Esophagus muscularis mucosa (tissue), 4 donors: Measurements from ENCODE around the gene DYRK4. TPM values are rescaled to one million over a fixed set of nuclear protein-coding genes. Genes with fewer than 3 reads are reported as not detected.

Source experiments
- DNase-seq: peaks from one replicate; pipeline ENCODE4 v3.0.0-alpha.2; 2017; ENCODE audit errors: extremely low spot score
- H3K27ac ChIP-seq, 4 donors: fragments of 200-600 bp; sonication (generic); replicated peaks in 1 of 4; 1 replicate in 3 of 4; 2 replicates in 1 of 4; pipeline ENCODE4 v1.5.1; 2016 to 2019; ENCODE audit warnings: mild to moderate bottlenecking in 1 of 4
- H3K27me3 ChIP-seq, 4 donors: fragments of 200-600 bp; sonication (generic); one replicate each; pipeline versions ENCODE4 v1.5.1 to v1.6.0; 2016 to 2019
- H3K36me3 ChIP-seq, 4 donors: fragments of 200-600 bp; sonication (generic); one replicate each; pipeline ENCODE4 v1.5.1; 2016 to 2019
- H3K4me1 ChIP-seq, 4 donors: fragments of 200-600 bp; sonication (generic); one replicate each; pipeline ENCODE4 v1.5.1; 2016 to 2019
- H3K4me3 ChIP-seq, 4 donors: fragments of 200-600 bp; sonication (generic); 1 replicate in 2 of 4; 2 replicates in 2 of 4; pipeline ENCODE4 v1.5.1; 2016 to 2019; ENCODE audit warnings: mild to moderate bottlenecking in 4 of 4, moderate library complexity in 1 of 4
- H3K9me3 ChIP-seq, 4 donors: fragments of 200-600 bp; sonication (generic); 1 replicate in 3 of 4; 2 replicates in 1 of 4; pipeline ENCODE4 v1.5.1; 2016 to 2019
- CTCF ChIP-seq, 3 experiments: fragments of 200-600 bp in 2 of 3; fragments of 450-650 bp in 1 of 3; sonication (generic) in 2 of 3; IDR thresholded peaks; one replicate each; pipeline ENCODE4 v1.5.1; 2017 to 2019; ENCODE audit warnings: antibody characterized with exemption in 3 of 3, mild to moderate bottlenecking in 2 of 3, moderate library complexity in 1 of 3
- EP300 ChIP-seq: sonication (generic); formaldehyde crosslinking; IDR thresholded peaks from one replicate; pipeline ENCODE4 v1.6.1; 2017; ENCODE audit warnings: antibody characterized with exemption
- POLR2A ChIP-seq: fragments of 450-650 bp; IDR thresholded peaks from one replicate; pipeline ENCODE4 v1.6.1; 2017; ENCODE audit warnings: antibody characterized with exemption, moderate library complexity, mild to moderate bottlenecking, low read depth
- POLR2AphosphoS5 ChIP-seq, 2 donors: sonication (generic); formaldehyde crosslinking; IDR thresholded peaks; one replicate each; pipeline ENCODE4 v1.6.1; 2017; ENCODE audit warnings: antibody characterized with exemption in 2 of 2
- WGBS: methylation state at CpG from one replicate; pipeline ENCODE4 v1.1.5; 2018; 5-methylcytosine and 5-hydroxymethylcytosine counted together
- intact Hi-C: fragments of 100-400 bp; cut with DNase I; formaldehyde crosslinking; loops from one replicate; pipeline ENCODE4 v1.15.1; 2023
- total RNA-seq, 4 donors: library from RNA; depleted of rRNA; stranded (reverse); fragments of >200 nt; gene quantifications; one replicate each; pipeline versions ENCODE4 v1.1.0 to v1.2.1, GENCODE V29; 2016

Gene DYRK4
- total RNA-seq, 4 donors from 2014 or later: 35.2 to 47.8 (median 41.3) TPM

GRCh38 chr12:4530160-4530559 is 31.8 kb upstream of the DYRK4 start:
- H3K36me3 ChIP-seq: peaks cover 5 to 73% (median 45%) of the 10 kb centered on the region in 4 donors
- intact Hi-C loops: loop anchor here (10.0 kb wide), 2 partner anchors 175 to 645 kb away; no protein-coding TSS in a partner anchor
- H3K27ac ChIP-seq: no peak overlapping the region
- no peaks in the 10 kb centered on the region for H3K4me1 ChIP-seq
- H3K27me3 ChIP-seq: no peaks in the 10 kb centered on the region
- WGBS: 86% methylated on average over 1 of the region's 1 CpG
- DNase-seq: no peak
- TF ChIP-seq CTCF (IDR thresholded peaks at IDR 0.05) (no peak), POLR2A (no peak), EP300 (no peak), POLR2AphosphoS5 (IDR thresholded peaks at IDR 0.05) (no peak)
- H3K9me3 ChIP-seq: no peaks in the 10 kb centered on the region
- H3K4me3 ChIP-seq: no peak overlapping the region

GRCh38 chr12:4530982-4531586 is 30.9 kb upstream of the DYRK4 start:
- Histone ChIP-seq H3K9me3 (no peaks in the 10 kb centered on the region), H3K27ac (no peak overlapping the region), H3K36me3 (peaks cover 5 to 81% (median 43%) of the 10 kb centered on the region in 4 donors), H3K4me1 (no peaks in the 10 kb centered on the region), H3K4me3 (no peak overlapping the region), H3K27me3 (no peaks in the 10 kb centered on the region)
- no peak for TF ChIP-seq CTCF (IDR thresholded peaks at IDR 0.05)
- intact Hi-C loops: loop anchor here (10.0 kb wide), 2 partner anchors 176 to 646 kb away; no protein-coding TSS in a partner anchor
- DNase-seq: no peak
- 86% methylated on average over 6 of the region's 6 CpGs for WGBS

- Histone ChIP-seq H3K36me3 (peaks cover 5 to 57% (median 34%) of the 10 kb centered on the region in 4 donors), H3K4me1 (peaks cover 14 to 29% (median 21%) of the 10 kb centered on the region in 4 donors), H3K9me3 (no peaks in the 10 kb centered on the region), H3K27me3 (no peaks in the 10 kb centered on the region), H3K27ac (no peak overlapping the region), H3K4me3 (no peak overlapping the region)
- WGBS: 90% methylated on average over 4 of the region's 4 CpGs
- intact Hi-C loops: loop anchor here (10.0 kb wide), 2 partner anchors 180 to 650 kb away; no protein-coding TSS in a partner anchor
- TF ChIP-seq POLR2AphosphoS5 (IDR thresholded peaks at IDR 0.05) (no peak), POLR2A (no peak), EP300 (no peak), CTCF (IDR thresholded peaks at IDR 0.05) (no peak)
- DNase-seq: no peak
Measured at GRCh38 chr12:4535092-4535491, 26.9 kb upstream of the DYRK4 start.

GRCh38 chr12:4535871-4536270 is 26.1 kb upstream of the DYRK4 start:
- no peak overlapping the region for H3K4me3 ChIP-seq
- TF ChIP-seq CTCF (IDR thresholded peaks at IDR 0.05) (no peak), POLR2AphosphoS5 (IDR thresholded peaks at IDR 0.05) (no peak), POLR2A (no peak), EP300 (no peak)
- no peaks in the 10 kb centered on the region for H3K27me3 ChIP-seq
- peaks cover 14 to 29% (median 21%) of the 10 kb centered on the region in 4 donors for H3K4me1 ChIP-seq
- WGBS: 57% methylated on average over 2 of the region's 2 CpGs
- DNase-seq: no peak
- intact Hi-C loops: loop anchor here (10.0 kb wide), 2 partner anchors 181 to 651 kb away; no protein-coding TSS in a partner anchor
- peaks cover 5 to 51% (median 30%) of the 10 kb centered on the region in 4 donors for H3K36me3 ChIP-seq
- no peak overlapping the region for H3K27ac ChIP-seq
- H3K9me3 ChIP-seq: no peaks in the 10 kb centered on the region
